Fibroblast of lung (primary cell): Measurements from ENCODE around the gene KRTAP4-12. TPM values are rescaled to one million over a fixed set of nuclear protein-coding genes. Genes with fewer than 3 reads are reported as not detected.
"Not testable (repeated sequence)": the region's sequence is repeated elsewhere in the genome, so short reads cannot be mapped to it uniquely, and the experiment has no call there.

Experiments used
- DNase-seq, 2 donors: peaks; one replicate each; pipeline versions ENCODE4 v3.0.0 to v3.0.0-alpha.2; 2010; ENCODE audit warnings: low read depth in 2 of 2
- H2AFZ ChIP-seq: 2 replicates; pipeline ENCODE4 v1.5.1; 2012; ENCODE audit warnings: low read length, control low read depth, inconsistent platforms
- H3K27ac ChIP-seq: 2 replicates; pipeline ENCODE4 v1.5.1; 2011; ENCODE audit warnings: low read length, control low read depth; ENCODE audit not compliant: insufficient read depth
- H3K27me3 ChIP-seq: 2 replicates; pipeline ENCODE4 v1.5.1; 2011; ENCODE audit warnings: mild to moderate bottlenecking, low read length; ENCODE audit not compliant: control insufficient read depth, insufficient read depth
- H3K36me3 ChIP-seq: 2 replicates; pipeline ENCODE4 v1.5.1; 2011; ENCODE audit warnings: low read length; ENCODE audit not compliant: control insufficient read depth, insufficient read depth
- H3K4me1 ChIP-seq: 2 replicates; pipeline ENCODE4 v1.5.1; 2011; ENCODE audit warnings: low read length; ENCODE audit not compliant: control insufficient read depth, insufficient read depth; ENCODE audit errors: extremely low read depth
- H3K4me2 ChIP-seq: 2 replicates; pipeline ENCODE4 v1.5.1; 2011; ENCODE audit warnings: low read length, control low read depth; ENCODE audit not compliant: insufficient read depth; ENCODE audit errors: extremely low read depth
- H3K4me3 ChIP-seq, 4 experiments: fragments of 200-600 bp in 1 of 4; sonication (generic) in 1 of 4; replicated peaks in 1 of 4; 2 replicates each; pipeline ENCODE4 v1.5.1; 2011 to 2016; ENCODE audit warnings: low read length in 4 of 4, low read depth in 3 of 4, mild to moderate bottlenecking in 3 of 4, control low read depth in 2 of 4, inconsistent platforms in 1 of 4, mixed read lengths in 1 of 4; ENCODE audit not compliant: insufficient read depth in 1 of 4; ENCODE audit errors: control extremely low read depth in 1 of 4
- H3K79me2 ChIP-seq: 2 replicates; pipeline ENCODE4 v1.5.1; 2012; ENCODE audit warnings: mild to moderate bottlenecking, low read length, inconsistent platforms; ENCODE audit not compliant: control insufficient read depth, insufficient read depth
- H3K9ac ChIP-seq: 2 replicates; pipeline ENCODE4 v1.5.1; 2011; ENCODE audit warnings: mild to moderate bottlenecking, low read length, control low read depth; ENCODE audit not compliant: insufficient read depth
- H3K9me3 ChIP-seq: 2 replicates; pipeline ENCODE4 v1.5.1; 2012; ENCODE audit warnings: low read depth, low read length; ENCODE audit not compliant: control insufficient read depth, insufficient read depth
- H4K20me1 ChIP-seq: 2 replicates; pipeline ENCODE4 v1.5.1; 2011; ENCODE audit warnings: low read length; ENCODE audit not compliant: control insufficient read depth, insufficient read depth; ENCODE audit errors: extremely low read depth
- EZH2 ChIP-seq: IDR thresholded peaks from 2 replicates; pipeline ENCODE4 v1.5.1; 2012; ENCODE audit warnings: low read length, control low read depth, mild to moderate bottlenecking; ENCODE audit errors: missing control alignments
- polyA plus RNA-seq, 2 donors: library from polyadenylated mRNA; depleted of rRNA in 1 of 2; stranded (reverse) in 1 of 2; unstranded in 1 of 2; fragments of >200 nt; gene quantifications; 2 replicates each; pipeline ENCODE4 v1.2.1, GENCODE V29; 2011 to 2012; ENCODE audit warnings: missing spikeins in 1 of 2
- total RNA-seq: library from RNA; depleted of rRNA; stranded (reverse); fragments of >200 nt; gene quantifications from 2 replicates; pipeline ENCODE4 v1.2.1, GENCODE V29; 2014
- TF ChIP-seq, protein P1 (sequence below), 2 donors: IDR thresholded peaks in 1 of 2; conservative IDR thresholded peaks in 1 of 2; 1 replicate in 1 of 2; 2 replicates in 1 of 2; pipeline ENCODE4 v1.5.1; 2011 to 2012; ENCODE audit warnings: low read length in 2 of 2, control low read depth in 1 of 2, inconsistent platforms in 1 of 2, low read depth in 1 of 2, mild to moderate bottlenecking in 1 of 2

KRTAP4-12 gene
- total and polyA plus RNA-seq, 2 donors (not counting 1 experiment from before 2014, with no cell fraction given), result not detected

DNA sequence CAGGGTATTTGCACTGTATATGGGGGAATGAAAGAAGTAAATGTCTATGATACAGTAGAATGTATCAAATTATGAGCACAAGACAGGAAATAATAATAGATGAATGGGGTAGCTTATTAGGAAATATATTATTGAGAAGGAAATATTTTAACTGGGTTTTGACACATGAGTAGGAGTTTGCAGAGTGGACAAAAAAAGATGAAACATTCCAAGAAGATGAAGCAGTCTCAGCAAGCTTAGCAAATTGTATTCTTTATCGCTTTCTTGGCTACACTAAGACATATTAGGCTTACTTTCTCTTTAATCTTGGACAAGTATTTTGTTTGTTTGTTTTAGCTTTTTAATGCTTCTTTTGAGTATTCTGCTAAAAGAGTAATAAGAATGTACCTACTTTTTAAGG, 20.1 kb downstream of the KRTAP4-12 start:
- H3K4me3 ChIP-seq, result no peak overlapping the region
- no peaks in the 10 kb centered on the region for H3K79me2 ChIP-seq
- no peak overlapping the region for H2AFZ ChIP-seq
- DNase-seq, result peak in 1 of 2 donors; percentile 21
- no peaks in the 10 kb centered on the region for H3K27me3 ChIP-seq
- H3K36me3 ChIP-seq, result no peaks in the 10 kb centered on the region
- peaks cover 3% of the 10 kb centered on the region for H3K4me1 ChIP-seq
- TF ChIP-seq EZH2, result no peak
- TF ChIP-seq, protein P1, sequence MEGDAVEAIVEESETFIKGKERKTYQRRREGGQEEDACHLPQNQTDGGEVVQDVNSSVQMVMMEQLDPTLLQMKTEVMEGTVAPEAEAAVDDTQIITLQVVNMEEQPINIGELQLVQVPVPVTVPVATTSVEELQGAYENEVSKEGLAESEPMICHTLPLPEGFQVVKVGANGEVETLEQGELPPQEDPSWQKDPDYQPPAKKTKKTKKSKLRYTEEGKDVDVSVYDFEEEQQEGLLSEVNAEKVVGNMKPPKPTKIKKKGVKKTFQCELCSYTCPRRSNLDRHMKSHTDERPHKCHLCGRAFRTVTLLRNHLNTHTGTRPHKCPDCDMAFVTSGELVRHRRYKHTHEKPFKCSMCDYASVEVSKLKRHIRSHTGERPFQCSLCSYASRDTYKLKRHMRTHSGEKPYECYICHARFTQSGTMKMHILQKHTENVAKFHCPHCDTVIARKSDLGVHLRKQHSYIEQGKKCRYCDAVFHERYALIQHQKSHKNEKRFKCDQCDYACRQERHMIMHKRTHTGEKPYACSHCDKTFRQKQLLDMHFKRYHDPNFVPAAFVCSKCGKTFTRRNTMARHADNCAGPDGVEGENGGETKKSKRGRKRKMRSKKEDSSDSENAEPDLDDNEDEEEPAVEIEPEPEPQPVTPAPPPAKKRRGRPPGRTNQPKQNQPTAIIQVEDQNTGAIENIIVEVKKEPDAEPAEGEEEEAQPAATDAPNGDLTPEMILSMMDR (conservative IDR thresholded peaks at IDR 0.05 in 1 of 2, IDR thresholded peaks at IDR 0.05 in 1 of 2; ENCODE audit: low read depth in 1 of 2, low read length in 2 of 2), result no peak
- H3K9ac ChIP-seq, result no peak overlapping the region
- H3K4me2 ChIP-seq, result no peak overlapping the region
- H3K27ac ChIP-seq, result no peak overlapping the region
- no peaks in the 10 kb centered on the region for H3K9me3 ChIP-seq
- H4K20me1 ChIP-seq, result no peaks in the 10 kb centered on the region

DNA sequence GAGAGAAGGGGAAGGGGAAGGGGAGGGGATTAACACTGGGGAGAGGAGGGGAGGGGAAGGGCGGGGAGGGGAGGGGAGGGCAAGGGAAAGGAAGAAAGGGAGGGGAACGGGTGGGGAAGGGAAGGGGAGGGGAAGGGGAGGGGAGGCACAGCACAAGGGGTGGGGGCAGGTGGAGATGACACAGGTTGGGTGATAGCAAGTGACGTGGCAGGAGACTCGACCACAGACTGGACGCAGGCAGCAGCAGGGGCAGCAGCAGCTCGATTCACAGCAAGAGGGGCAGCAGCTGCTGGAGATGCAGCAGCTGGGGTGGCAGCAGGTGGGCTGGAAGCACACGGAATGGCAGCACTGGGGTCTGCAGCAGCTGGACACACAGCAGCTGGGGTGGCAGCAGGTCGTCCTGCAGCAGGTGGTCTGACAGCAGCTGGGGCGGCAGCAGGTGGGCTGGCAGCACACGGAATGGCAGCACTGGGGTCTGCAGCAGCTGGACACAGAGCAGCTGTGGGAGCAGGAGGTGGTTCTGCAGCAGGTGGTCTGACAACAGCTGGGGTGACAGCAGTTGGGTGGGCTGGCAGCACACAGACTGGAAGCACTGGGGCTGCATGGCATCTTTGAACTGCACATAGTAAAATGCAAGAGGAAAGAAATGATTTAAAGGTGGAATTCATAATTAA, 22.3 kb downstream of the KRTAP4-12 start, which contains the start of gene KRTAP4-16:
Gene KRTAP4-16, minus strand, starts transcription at position 624 of the 674 bp plus-strand sequence. Its CDS starts 0 bp downstream, at position 624.
- no peak for DNase-seq
- Histone ChIP-seq H4K20me1 (no peaks in the 10 kb centered on the region), H3K9me3 (no peaks in the 10 kb centered on the region), H3K9ac (no peak within 1 kb of the TSS), H2AFZ (no peak within 1 kb of the TSS), H3K27ac (no peak within 1 kb of the TSS), H3K4me2 (peak within 1 kb of the TSS; percentile 25), H3K4me3 (no peak within 1 kb of the TSS), H3K27me3 (no peaks in the 10 kb centered on the region), H3K79me2 (no peaks in the 10 kb centered on the region), H3K4me1 (peaks cover 3% of the 10 kb centered on the region), H3K36me3 (no peaks in the 10 kb centered on the region)
- TF ChIP-seq, protein P1 (conservative IDR thresholded peaks at IDR 0.05 in 1 of 2, IDR thresholded peaks at IDR 0.05 in 1 of 2; ENCODE audit: low read depth in 1 of 2, low read length in 2 of 2), result no peak
- TF ChIP-seq EZH2, result no peak

DNA sequence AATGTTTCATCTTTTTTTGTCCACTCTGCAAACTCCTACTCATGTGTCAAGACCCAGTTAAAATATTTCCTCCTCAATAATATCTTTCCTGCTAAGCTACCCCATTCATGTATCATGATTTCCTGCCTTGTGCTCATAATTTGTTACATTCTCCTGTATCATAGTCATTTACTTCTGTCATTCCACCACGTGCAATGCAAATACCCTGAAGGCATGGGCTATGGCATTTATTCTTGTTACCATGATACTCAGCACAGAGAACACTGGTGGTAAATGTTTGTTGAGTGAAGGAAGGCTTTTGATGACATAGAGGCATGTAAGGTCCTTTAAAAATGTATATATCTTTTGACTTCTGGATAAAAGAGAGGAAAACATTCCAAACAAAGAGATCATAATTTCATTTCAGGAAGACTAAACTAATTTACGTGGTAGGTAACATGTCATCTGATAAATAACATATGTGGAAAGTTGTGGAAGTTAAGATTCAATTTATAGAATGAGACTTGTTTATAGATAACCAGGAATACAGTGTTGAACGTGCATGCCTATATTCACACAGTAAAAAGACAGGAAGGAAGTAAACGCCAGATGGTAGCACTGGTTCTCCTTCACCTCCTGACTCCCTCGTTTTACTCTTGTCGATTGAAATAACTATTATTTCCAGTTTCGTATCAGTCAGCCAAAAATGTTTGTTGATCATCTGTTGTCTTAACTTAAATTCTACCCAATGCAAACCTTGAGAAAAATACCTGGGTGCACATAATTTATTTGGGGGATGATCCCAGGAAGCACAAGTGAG, 24.1 kb downstream of the KRTAP4-12 start:
- H3K4me3 ChIP-seq, H3K27me3 ChIP-seq, H4K20me1 ChIP-seq, H3K4me2 ChIP-seq, H3K79me2 ChIP-seq, H3K9ac ChIP-seq, H3K9me3 ChIP-seq, H3K4me1 ChIP-seq, H3K36me3 ChIP-seq, H3K27ac ChIP-seq, H2AFZ ChIP-seq: not testable (repeated sequence)
- DNase-seq, result peak in 1 of 2 donors; percentile 59
